Measurements from ENCODE around the gene FLCN. TPM values are rescaled to one million over a fixed set of nuclear protein-coding genes. Genes with fewer than 3 reads are reported as not detected.

Gene FLCN
- total and polyA plus RNA-seq, 2 of the 13 experiments (the other 11 are each of a cell fraction or from before 2014, with no cell fraction given) = 16.6 to 24.9 TPM

DNA sequence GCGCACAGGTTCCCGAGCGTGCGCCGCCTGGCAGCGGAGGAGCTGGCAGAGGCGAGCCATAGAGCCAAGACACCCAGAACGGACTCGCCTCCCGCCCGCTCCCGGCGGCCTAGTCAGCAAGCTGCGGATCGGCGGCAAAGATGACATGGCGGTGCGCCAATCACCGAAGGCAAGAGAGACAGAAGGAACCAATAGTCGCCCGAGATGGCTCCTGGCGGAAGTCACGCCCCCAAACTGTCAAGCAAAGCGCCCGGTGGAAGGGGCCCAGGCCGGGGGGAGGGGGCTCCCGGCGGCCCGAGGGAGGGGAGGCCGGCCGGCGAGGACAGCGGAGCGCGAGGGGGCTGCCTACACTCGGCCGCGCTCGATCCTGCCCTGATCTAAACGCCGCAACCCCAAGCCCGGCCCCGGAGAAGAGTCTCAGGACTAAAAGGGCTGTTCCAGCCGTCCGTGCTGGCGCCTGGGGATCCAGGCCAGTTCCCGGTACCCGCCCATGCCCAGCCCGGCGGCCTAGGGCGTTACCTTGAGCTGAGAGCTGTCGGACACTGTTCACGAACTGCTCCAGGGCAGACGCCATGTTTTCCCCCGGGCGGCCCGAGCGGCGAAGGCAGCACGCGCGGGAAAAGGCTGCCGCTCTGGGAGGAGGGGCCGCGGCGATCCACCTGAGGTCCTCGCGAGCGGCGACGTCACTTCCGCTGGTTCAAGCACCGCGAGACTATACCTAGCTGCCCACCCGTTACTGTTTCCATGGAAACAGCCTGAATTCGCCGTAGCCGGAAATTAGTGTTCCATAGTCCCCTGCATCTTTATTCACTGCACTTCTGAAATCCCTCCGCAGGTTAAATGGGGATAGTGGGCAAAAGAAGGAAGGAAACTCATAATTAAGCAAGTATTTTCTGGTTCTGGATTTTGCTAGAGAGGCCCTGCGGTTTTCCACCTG is 43.9 kb upstream of the FLCN start, which contains the start of gene COPS3 (continued):
- TF ChIP-seq ZNF781 (CRISPR knock-in tag; IDR thresholded peaks at IDR 0.05; ENCODE audit: borderline replicate concordance, not compliant biosample characterization) = peak; percentile 76
- TF ChIP-seq ZNF703 (CRISPR knock-in tag; IDR thresholded peaks at IDR 0.05; ENCODE audit: borderline replicate concordance) = no peak
- TF ChIP-seq ZNF557 (CRISPR knock-in tag; IDR thresholded peaks at IDR 0.05) = no peak
- TF ChIP-seq GABPB1 (CRISPR knock-in tag; IDR thresholded peaks at IDR 0.05) = peak; percentile 96
- no peak for TF ChIP-seq MIER3 (CRISPR knock-in tag; IDR thresholded peaks at IDR 0.05; ENCODE audit: borderline replicate concordance)
- TF ChIP-seq ZBTB1 (CRISPR knock-in tag; IDR thresholded peaks at IDR 0.05; ENCODE audit: borderline replicate concordance) = 0 out of 2 replicates have a peak, but pooled peaks have one; percentile 40
- TF ChIP-seq NONO (IDR thresholded peaks at IDR 0.05) = no peak
- peak; percentile 72 for TF ChIP-seq NONO (CRISPR knock-in tag; conservative IDR thresholded peaks at IDR 0.05)
- peak; percentile 59; the same call in 1 of the 2 replicates for TF ChIP-seq UBTF (CRISPR knock-in tag; IDR thresholded peaks at IDR 0.05)
- 0 out of 2 replicates have a peak, but pooled peaks have one; percentile 59 for TF ChIP-seq ZFP41 (CRISPR knock-in tag; IDR thresholded peaks at IDR 0.05; ENCODE audit: borderline replicate concordance)
- peak; percentile 57; the same call in 1 of the 2 replicates for TF ChIP-seq ZNF281 (CRISPR knock-in tag; IDR thresholded peaks at IDR 0.05; ENCODE audit: borderline replicate concordance)
- TF ChIP-seq ZNF503 (CRISPR knock-in tag; IDR thresholded peaks at IDR 0.05) = 0 out of 2 replicates have a peak, but pooled peaks have one; percentile 73
- TF ChIP-seq ZNF468 (CRISPR knock-in tag; IDR thresholded peaks at IDR 0.05) = 0 out of 2 replicates have a peak, but pooled peaks have one; percentile 70
- TF ChIP-seq MAFK (conservative IDR thresholded peaks at IDR 0.05 in 1 of 2, IDR thresholded peaks at IDR 0.05 in 1 of 2; ENCODE audit: low read length in 2 of 2) = peak; percentile 69 to 78
- TF ChIP-seq ZNF317 (CRISPR knock-in tag; IDR thresholded peaks at IDR 0.05) = peak; percentile 82
- TF ChIP-seq DMAP1 (CRISPR knock-in tag; IDR thresholded peaks at IDR 0.05) = peak; percentile 94
- peak; percentile 67; the same call in 1 of the 2 replicates for TF ChIP-seq IKZF5 (CRISPR knock-in tag; IDR thresholded peaks at IDR 0.05)
- peak; percentile 66 for TF ChIP-seq NR0B2 (CRISPR knock-in tag; IDR thresholded peaks at IDR 0.05)
- 0 out of 2 replicates have a peak, but pooled peaks have one; percentile 76 for TF ChIP-seq ZNF138 (CRISPR knock-in tag; IDR thresholded peaks at IDR 0.05; ENCODE audit: low read depth)
